Effector memory CD4-positive, alpha-beta T cell (primary cell): Measurements from ENCODE around the gene RNFT1.
A peak's percentile ranks its signal among the peaks of the same experiment; 100 is the strongest.
"Not testable (repeated sequence)": the region's sequence is repeated elsewhere in the genome, so short reads cannot be mapped to it uniquely, and the experiment has no call there.

Experiments used
- DNase-seq, 3 donors: peaks; one replicate each; pipeline ENCODE4 v3.0.0-alpha.2; 2020
- H3K27ac ChIP-seq: 2 replicates; pipeline ENCODE4 v1.7.0; 2013; ENCODE audit warnings: mild to moderate bottlenecking, low read length, moderate library complexity; ENCODE audit not compliant: insufficient read depth, poor library complexity, severe bottlenecking
- H3K27me3 ChIP-seq: replicated peaks from 2 replicates; pipeline ENCODE4 v1.7.0; 2013; ENCODE audit warnings: mild to moderate bottlenecking, low read length; ENCODE audit not compliant: insufficient read depth, control insufficient read depth, poor library complexity, severe bottlenecking
- H3K36me3 ChIP-seq: 2 replicates; pipeline ENCODE4 v1.7.0; 2013; ENCODE audit warnings: mild to moderate bottlenecking, low read length, moderate library complexity; ENCODE audit not compliant: control insufficient read depth, insufficient read depth
- H3K4me1 ChIP-seq: 2 replicates; pipeline ENCODE4 v1.7.0; 2013; ENCODE audit warnings: low read length, mild to moderate bottlenecking; ENCODE audit not compliant: control insufficient read depth, insufficient read depth, poor library complexity, severe bottlenecking
- H3K4me3 ChIP-seq: 2 replicates; pipeline ENCODE4 v1.7.0; 2013; ENCODE audit warnings: low read length, low read depth, mild to moderate bottlenecking; ENCODE audit not compliant: insufficient read depth, poor library complexity, severe bottlenecking
- H3K9me3 ChIP-seq: 2 replicates; pipeline ENCODE4 v1.7.0; 2013; ENCODE audit warnings: mild to moderate bottlenecking, low read length, moderate library complexity; ENCODE audit not compliant: control insufficient read depth
- total RNA-seq, 3 donors: gene quantifications; one replicate each; lab custom pipeline; 2026; lab: John Stamatoyannopoulos, UW

RNFT1 gene, protein sequence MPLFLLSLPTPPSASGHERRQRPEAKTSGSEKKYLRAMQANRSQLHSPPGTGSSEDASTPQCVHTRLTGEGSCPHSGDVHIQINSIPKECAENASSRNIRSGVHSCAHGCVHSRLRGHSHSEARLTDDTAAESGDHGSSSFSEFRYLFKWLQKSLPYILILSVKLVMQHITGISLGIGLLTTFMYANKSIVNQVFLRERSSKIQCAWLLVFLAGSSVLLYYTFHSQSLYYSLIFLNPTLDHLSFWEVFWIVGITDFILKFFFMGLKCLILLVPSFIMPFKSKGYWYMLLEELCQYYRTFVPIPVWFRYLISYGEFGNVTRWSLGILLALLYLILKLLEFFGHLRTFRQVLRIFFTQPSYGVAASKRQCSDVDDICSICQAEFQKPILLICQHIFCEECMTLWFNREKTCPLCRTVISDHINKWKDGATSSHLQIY
- total RNA-seq: 9.4 to 11.2 (median 9.9) reads per million in 3 donors

- Histone ChIP-seq H3K27me3 (no peaks in the 10 kb centered on the region), H3K9me3 (no peaks in the 10 kb centered on the region), H3K4me1 (peaks cover 12% of the 10 kb centered on the region), H3K4me3 (peak within 1 kb of the TSS; percentile 79), H3K36me3 (no peaks in the 10 kb centered on the region), H3K27ac (peak within 1 kb of the TSS; percentile 80)
- DNase-seq: peak; percentile 78 to 82 (median 79)
Measured at GRCh38 chr17:59964482-59965328, at the start of gene RNFT1. Gene RNFT1 (minus strand): TSS chr17:59964740. CDS start chr17:59964663, 77 bp downstream.

GRCh38 chr17:60009326-60009725, 44.8 kb upstream of the RNFT1 start:
- H3K36me3 ChIP-seq, H3K27me3 ChIP-seq, H3K27ac ChIP-seq, H3K9me3 ChIP-seq, H3K4me1 ChIP-seq, H3K4me3 ChIP-seq, DNase-seq: not testable (repeated sequence)

DNA sequence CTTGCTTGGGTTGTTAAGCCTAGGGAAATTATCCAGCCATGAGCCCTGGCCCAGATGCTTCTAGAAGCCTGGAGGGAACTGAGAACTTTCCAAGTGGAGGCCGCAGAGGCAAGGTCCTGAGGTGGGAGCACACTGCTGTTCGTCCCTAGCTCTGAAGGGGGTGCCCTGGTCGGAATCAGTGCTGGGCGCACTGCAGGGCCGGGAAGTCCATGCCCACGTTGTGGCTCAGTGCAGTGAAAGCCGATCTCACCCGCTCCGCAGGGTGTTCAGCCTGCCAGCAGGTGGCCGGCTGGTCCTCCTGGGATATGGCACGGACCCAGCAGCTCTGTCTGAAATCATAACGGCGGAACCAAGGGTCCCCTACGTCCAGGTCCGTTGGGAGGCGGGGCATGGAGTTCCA, 43.8 kb upstream of the RNFT1 start:
- H3K27ac ChIP-seq, H3K27me3 ChIP-seq, H3K4me1 ChIP-seq: not testable (repeated sequence)

GRCh38 chr17:60006160-60006559, 41.6 kb upstream of the RNFT1 start:
- Histone ChIP-seq H3K4me1 (no peaks in the 10 kb centered on the region), H3K36me3 (no peaks in the 10 kb centered on the region), H3K27ac (no peak overlapping the region), H3K9me3 (no peaks in the 10 kb centered on the region), H3K4me3 (no peak overlapping the region), H3K27me3 (no peaks in the 10 kb centered on the region)
- DNase-seq: no peak

More for the DNA sequence above, 43.8 kb upstream of the RNFT1 start:
- not testable (repeated sequence) for DNase-seq, H3K9me3 ChIP-seq, H3K36me3 ChIP-seq, H3K4me3 ChIP-seq

GRCh38 chr17:60004561-60004960, 40.0 kb upstream of the RNFT1 start:
- H3K27me3 ChIP-seq, DNase-seq, H3K9me3 ChIP-seq, H3K4me1 ChIP-seq, H3K36me3 ChIP-seq, H3K27ac ChIP-seq, H3K4me3 ChIP-seq: not testable (repeated sequence)

DNA sequence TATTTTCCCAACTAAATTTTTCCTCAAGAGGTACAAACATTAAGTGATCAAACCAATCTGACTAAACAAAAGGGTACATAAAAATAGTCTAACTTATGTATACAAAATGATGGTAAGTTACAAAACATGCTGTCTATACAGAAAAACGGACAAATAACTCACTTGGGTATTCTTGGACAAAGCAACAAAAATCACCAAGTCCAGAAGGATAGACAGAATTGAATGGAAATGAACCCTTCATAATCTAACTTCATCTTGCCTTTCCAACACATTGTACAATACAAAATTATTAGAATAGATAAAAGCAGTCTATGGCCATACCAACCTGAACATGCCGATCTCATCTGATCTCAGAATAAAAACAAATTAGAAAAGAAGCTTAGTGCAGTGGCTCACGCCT, 37.9 kb upstream of the RNFT1 start:
- not testable (repeated sequence) for H3K36me3 ChIP-seq, H3K4me1 ChIP-seq, H3K27me3 ChIP-seq, H3K9me3 ChIP-seq, H3K27ac ChIP-seq, H3K4me3 ChIP-seq, DNase-seq

DNA sequence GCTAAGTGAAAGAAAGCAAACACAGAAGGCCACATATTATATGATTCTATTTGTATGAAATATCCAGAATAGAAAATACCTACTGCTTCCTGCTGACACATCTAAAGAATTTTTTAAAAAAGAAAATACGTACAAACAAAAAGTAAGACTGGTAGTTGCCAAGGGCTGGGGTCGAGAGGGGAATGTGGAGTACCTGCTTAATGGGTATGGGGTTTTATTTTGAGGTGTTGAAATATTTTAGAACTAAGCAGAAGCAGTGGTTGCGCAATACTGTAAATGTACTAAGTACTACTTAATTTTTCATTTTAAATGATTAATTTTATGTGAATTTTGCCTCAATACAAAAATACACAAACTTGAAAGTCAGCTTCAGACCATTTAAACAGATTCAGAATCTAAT, 32.1 kb upstream of the RNFT1 start:
- H3K27ac ChIP-seq, H3K27me3 ChIP-seq, H3K4me1 ChIP-seq, H3K36me3 ChIP-seq, H3K4me3 ChIP-seq, DNase-seq, H3K9me3 ChIP-seq: not testable (repeated sequence)

GRCh38 chr17:59975166-59975565, 10.6 kb upstream of the RNFT1 start:
- H3K27ac ChIP-seq, H3K9me3 ChIP-seq, H3K27me3 ChIP-seq, DNase-seq, H3K36me3 ChIP-seq, H3K4me3 ChIP-seq, H3K4me1 ChIP-seq: not testable (repeated sequence)

GRCh38 chr17:59973483-59973882, 8.9 kb upstream of the RNFT1 start:
- not testable (repeated sequence) for H3K36me3 ChIP-seq, H3K4me3 ChIP-seq, H3K9me3 ChIP-seq, H3K4me1 ChIP-seq, H3K27me3 ChIP-seq, DNase-seq, H3K27ac ChIP-seq

DNA sequence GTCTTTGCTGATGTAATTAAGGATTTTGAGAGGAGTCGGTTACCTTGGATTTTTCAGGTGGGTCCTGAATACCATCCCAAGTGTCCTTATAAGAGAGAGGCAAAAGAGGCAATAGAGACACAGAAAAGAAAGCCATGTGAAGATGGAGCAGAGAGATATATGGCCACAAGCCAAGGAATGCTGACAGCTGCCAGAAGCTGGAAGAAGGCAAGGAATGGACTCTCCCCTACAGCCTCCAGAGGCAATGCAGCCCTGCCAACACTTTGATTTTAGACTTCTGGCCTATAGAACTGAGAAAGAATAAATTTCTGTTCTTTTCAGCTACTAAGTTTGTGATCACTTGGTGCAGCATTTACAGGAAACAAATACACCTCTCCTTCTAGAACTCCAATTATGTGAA, 8.2 kb upstream of the RNFT1 start:
- Histone ChIP-seq H3K27ac (no peak overlapping the region), H3K9me3 (no peaks in the 10 kb centered on the region), H3K4me1 (no peaks in the 10 kb centered on the region), H3K36me3 (no peaks in the 10 kb centered on the region), H3K27me3 (no peaks in the 10 kb centered on the region), H3K4me3 (no peak overlapping the region)
- no peak for DNase-seq
